GM23338 (cell line): ENCODE data around the gene TMEM182. TPM values are rescaled to one million over a fixed set of nuclear protein-coding genes. Genes with fewer than 3 reads are reported as not detected.

Experiments
- ATAC-seq: fragments of 200-7000 bp; cut with Tn5 transposase; 3 replicates; pipeline ENCODE4 v1.9.1; 2020
- DNase-seq: peaks from one replicate; pipeline ENCODE4 v3.0.0-alpha.2; 2015; ENCODE audit warnings: low spot score
- H2AFZ ChIP-seq: fragments of 200-600 bp; sonication (generic); 2 replicates; pipeline ENCODE4 v1.8.0; 2016; ENCODE audit warnings: antibody characterized with exemption, mild to moderate bottlenecking, moderate library complexity
- H3F3A ChIP-seq: fragments of 200-600 bp; sonication (generic); replicated peaks from 2 replicates; pipeline ENCODE4 v1.8.0; 2017; ENCODE audit warnings: antibody characterized with exemption, mixed run types, low read depth
- H3K27ac ChIP-seq: fragments of 200-600 bp; sonication (generic); 2 replicates; pipeline ENCODE4 v1.6.1; 2016; ENCODE audit warnings: low read depth
- H3K27me3 ChIP-seq: fragments of 200-600 bp; sonication (generic); 2 replicates; pipeline ENCODE4 v1.8.0; 2016; ENCODE audit warnings: mild to moderate bottlenecking, mixed run types, moderate library complexity; ENCODE audit not compliant: insufficient read depth
- H3K36me3 ChIP-seq: fragments of 200-600 bp; sonication (generic); 2 replicates; pipeline ENCODE4 v1.8.0; 2016; ENCODE audit warnings: mild to moderate bottlenecking; ENCODE audit not compliant: insufficient read depth
- H3K4me1 ChIP-seq: fragments of 200-600 bp; sonication (generic); 2 replicates; pipeline ENCODE4 v1.8.0; 2016; ENCODE audit warnings: mild to moderate bottlenecking, moderate library complexity; ENCODE audit not compliant: insufficient read depth
- H3K4me2 ChIP-seq: fragments of 200-600 bp; sonication (generic); 2 replicates; pipeline ENCODE4 v1.7.1; 2017; ENCODE audit warnings: mixed run types
- H3K4me3 ChIP-seq: fragments of 200-600 bp; sonication (generic); 2 replicates; pipeline ENCODE4 v1.6.1; 2016; ENCODE audit warnings: mixed run types
- H3K79me2 ChIP-seq: fragments of 200-600 bp; sonication (generic); replicated peaks from 2 replicates; pipeline ENCODE4 v1.8.0; 2017; ENCODE audit warnings: mild to moderate bottlenecking; ENCODE audit not compliant: insufficient read depth
- H3K9me2 ChIP-seq: fragments of 200-600 bp; sonication (generic); 2 replicates; pipeline ENCODE4 v1.8.0; 2017; ENCODE audit not compliant: insufficient read depth
- H4K20me1 ChIP-seq: fragments of 200-600 bp; sonication (generic); replicated peaks from 2 replicates; pipeline ENCODE4 v1.8.0; 2017; ENCODE audit warnings: mild to moderate bottlenecking; ENCODE audit not compliant: insufficient read depth
- H3K27ac Mint-ChIP-seq: 2 replicates; pipeline ENCODE4 v1.8.0; 2020; ENCODE audit warnings: inconsistent platforms, mild to moderate bottlenecking, moderate library complexity, mixed read lengths
- H3K27me3 Mint-ChIP-seq: 3 replicates; pipeline ENCODE4 v1.8.0; 2022; ENCODE audit warnings: low read depth, mild to moderate bottlenecking, moderate library complexity, mixed read lengths, inconsistent platforms; ENCODE audit not compliant: insufficient read depth, poor library complexity
- H3K36me3 Mint-ChIP-seq: 3 replicates; pipeline ENCODE4 v1.8.0; 2021; ENCODE audit warnings: low read depth, mild to moderate bottlenecking, inconsistent platforms, moderate library complexity, mixed read lengths
- H3K4me1 Mint-ChIP-seq: 3 replicates; pipeline ENCODE4 v1.8.0; 2020; ENCODE audit warnings: mild to moderate bottlenecking, inconsistent platforms, mixed read lengths
- H3K4me3 Mint-ChIP-seq: 3 replicates; pipeline ENCODE4 v1.8.0; 2021; ENCODE audit warnings: moderate library complexity, mild to moderate bottlenecking, inconsistent platforms, mixed read lengths
- H3K9me3 Mint-ChIP-seq: 3 replicates; pipeline ENCODE4 v1.8.0; 2020; ENCODE audit warnings: moderate library complexity, mild to moderate bottlenecking, inconsistent platforms, mixed read lengths
- POLR2AphosphoS5 ChIP-seq: IDR thresholded peaks from 2 replicates; pipeline ENCODE4 v1.6.1; 2016; ENCODE audit warnings: antibody characterized with exemption, low read depth
- REST ChIP-seq: IDR thresholded peaks from one replicate; pipeline ENCODE4 v1.6.1; 2018; ENCODE audit warnings: antibody characterized with exemption; ENCODE audit not compliant: unreplicated experiment
- ZNF114 ChIP-seq: fragments of 250-450 bp; sonication (Bioruptor Pico); IDR thresholded peaks from 2 replicates; pipeline ENCODE4 v1.5.0; 2020; ENCODE audit warnings: mild to moderate bottlenecking, moderate library complexity
- ZNF462 ChIP-seq: fragments of 250-450 bp; sonication (Bioruptor Pico); IDR thresholded peaks from 2 replicates; pipeline ENCODE4 v1.5.0; 2020; ENCODE audit warnings: mild to moderate bottlenecking, moderate library complexity
- polyA plus RNA-seq: library from polyadenylated mRNA; unstranded; fragments of >200 nt; fragmentation: Nextera tagmentation; extraction: Ambion mirVana; gene quantifications from 2 replicates; pipeline ENCODE4 v1.2.1, GENCODE V29; 2016
- total RNA-seq: library from RNA; depleted of rRNA; stranded (reverse); fragments of >200 nt; shearing (Covaris generic); gene quantifications from 2 replicates; pipeline ENCODE4 v1.2.3, GENCODE V29; 2014
- TF ChIP-seq, protein P1 (sequence below): IDR thresholded peaks from 2 replicates; pipeline ENCODE4 v1.6.1; 2016; ENCODE audit warnings: antibody characterized with exemption
- TF ChIP-seq, protein P2 (sequence below), 2 experiments: fragments of 200-600 bp in 1 of 2; sonication (generic) in 1 of 2; conservative IDR thresholded peaks; 2 replicates each; pipeline versions ENCODE4 v1.5.1 to v1.6.1; 2016 to 2017; ENCODE audit warnings: antibody characterized with exemption in 2 of 2, low read depth in 2 of 2, mild to moderate bottlenecking in 2 of 2, moderate library complexity in 1 of 2

Gene TMEM182
- total and polyA plus RNA-seq, 2 experiments from 2014 or later, result 5.2 to 7.2 TPM

DNA sequence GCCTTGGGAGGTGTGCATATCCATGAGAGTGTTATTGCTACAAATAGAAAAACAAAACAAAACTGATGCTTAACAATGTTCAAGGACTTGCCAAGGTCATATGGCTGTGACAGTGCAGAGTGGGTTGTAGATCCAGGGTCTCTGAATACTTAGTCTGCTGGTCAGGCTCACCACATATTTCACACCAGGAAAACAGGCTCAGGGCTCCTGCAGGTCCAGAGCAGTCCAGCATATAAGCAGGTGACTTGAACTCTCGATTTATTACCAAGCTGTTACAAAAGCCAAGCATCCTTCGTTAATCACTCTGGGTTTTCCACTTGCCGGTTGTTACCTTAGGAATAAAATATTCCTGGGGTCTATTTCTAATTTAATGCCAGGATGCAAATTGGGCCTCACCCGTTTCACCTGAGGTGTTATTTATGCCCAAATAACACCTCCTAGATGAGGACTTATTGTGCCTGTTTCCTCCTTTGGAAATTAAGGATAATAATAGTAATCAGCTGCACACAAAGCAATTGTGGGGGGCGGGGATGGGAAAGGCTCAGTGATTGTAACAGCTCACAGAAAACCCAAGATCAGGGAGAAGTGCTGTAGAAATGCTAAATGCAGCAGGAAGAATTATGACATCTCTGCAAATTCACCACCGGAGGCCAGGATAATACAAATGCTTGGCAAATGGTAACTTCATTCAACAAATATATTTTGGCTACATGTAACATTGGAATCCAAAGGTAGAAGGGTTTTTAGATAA is 72.9 kb downstream of the TMEM182 start:
- H3K4me3 ChIP-seq, result no peak overlapping the region
- TF ChIP-seq ZNF462 (CRISPR knock-in tag), result no peak
- TF ChIP-seq POLR2AphosphoS5, result no peak
- TF ChIP-seq, protein P1, sequence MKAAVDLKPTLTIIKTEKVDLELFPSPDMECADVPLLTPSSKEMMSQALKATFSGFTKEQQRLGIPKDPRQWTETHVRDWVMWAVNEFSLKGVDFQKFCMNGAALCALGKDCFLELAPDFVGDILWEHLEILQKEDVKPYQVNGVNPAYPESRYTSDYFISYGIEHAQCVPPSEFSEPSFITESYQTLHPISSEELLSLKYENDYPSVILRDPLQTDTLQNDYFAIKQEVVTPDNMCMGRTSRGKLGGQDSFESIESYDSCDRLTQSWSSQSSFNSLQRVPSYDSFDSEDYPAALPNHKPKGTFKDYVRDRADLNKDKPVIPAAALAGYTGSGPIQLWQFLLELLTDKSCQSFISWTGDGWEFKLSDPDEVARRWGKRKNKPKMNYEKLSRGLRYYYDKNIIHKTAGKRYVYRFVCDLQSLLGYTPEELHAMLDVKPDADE, result no peak
- no peak for TF ChIP-seq ZNF114 (CRISPR knock-in tag)
- TF ChIP-seq, protein P2, sequence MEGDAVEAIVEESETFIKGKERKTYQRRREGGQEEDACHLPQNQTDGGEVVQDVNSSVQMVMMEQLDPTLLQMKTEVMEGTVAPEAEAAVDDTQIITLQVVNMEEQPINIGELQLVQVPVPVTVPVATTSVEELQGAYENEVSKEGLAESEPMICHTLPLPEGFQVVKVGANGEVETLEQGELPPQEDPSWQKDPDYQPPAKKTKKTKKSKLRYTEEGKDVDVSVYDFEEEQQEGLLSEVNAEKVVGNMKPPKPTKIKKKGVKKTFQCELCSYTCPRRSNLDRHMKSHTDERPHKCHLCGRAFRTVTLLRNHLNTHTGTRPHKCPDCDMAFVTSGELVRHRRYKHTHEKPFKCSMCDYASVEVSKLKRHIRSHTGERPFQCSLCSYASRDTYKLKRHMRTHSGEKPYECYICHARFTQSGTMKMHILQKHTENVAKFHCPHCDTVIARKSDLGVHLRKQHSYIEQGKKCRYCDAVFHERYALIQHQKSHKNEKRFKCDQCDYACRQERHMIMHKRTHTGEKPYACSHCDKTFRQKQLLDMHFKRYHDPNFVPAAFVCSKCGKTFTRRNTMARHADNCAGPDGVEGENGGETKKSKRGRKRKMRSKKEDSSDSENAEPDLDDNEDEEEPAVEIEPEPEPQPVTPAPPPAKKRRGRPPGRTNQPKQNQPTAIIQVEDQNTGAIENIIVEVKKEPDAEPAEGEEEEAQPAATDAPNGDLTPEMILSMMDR (conservative IDR thresholded peaks at IDR 0.05; ENCODE audit: low read depth in 2 of 2), result no peak
- TF ChIP-seq REST, result no peak
- ATAC-seq, result no peak
- H3F3A ChIP-seq, result no peaks in the 10 kb centered on the region
- no peak overlapping the region for H3K4me2 ChIP-seq
- no peak overlapping the region for H3K27ac Mint-ChIP-seq
- H3K4me1 Mint-ChIP-seq, result no peaks in the 10 kb centered on the region; the same call in 2 of the 3 replicates
- no peaks in the 10 kb centered on the region for H3K79me2 ChIP-seq
- no peak overlapping the region for H3K27ac ChIP-seq
- DNase-seq, result no peak
- no peaks in the 10 kb centered on the region for H3K4me1 ChIP-seq
- no peaks in the 10 kb centered on the region for H3K36me3 ChIP-seq
- H3K27me3 Mint-ChIP-seq, result no peaks in the 10 kb centered on the region
- no peaks in the 10 kb centered on the region for H3K27me3 ChIP-seq
- no peak overlapping the region for H3K4me3 Mint-ChIP-seq
- H3K36me3 Mint-ChIP-seq, result no peaks in the 10 kb centered on the region
- no peaks in the 10 kb centered on the region for H3K9me3 Mint-ChIP-seq
- H3K9me2 ChIP-seq, result no peaks in the 10 kb centered on the region
- no peaks in the 10 kb centered on the region for H4K20me1 ChIP-seq
- H2AFZ ChIP-seq, result no peak overlapping the region
